Measurements from ENCODE around the gene PRICKLE4.

PRICKLE4 gene

DNA sequence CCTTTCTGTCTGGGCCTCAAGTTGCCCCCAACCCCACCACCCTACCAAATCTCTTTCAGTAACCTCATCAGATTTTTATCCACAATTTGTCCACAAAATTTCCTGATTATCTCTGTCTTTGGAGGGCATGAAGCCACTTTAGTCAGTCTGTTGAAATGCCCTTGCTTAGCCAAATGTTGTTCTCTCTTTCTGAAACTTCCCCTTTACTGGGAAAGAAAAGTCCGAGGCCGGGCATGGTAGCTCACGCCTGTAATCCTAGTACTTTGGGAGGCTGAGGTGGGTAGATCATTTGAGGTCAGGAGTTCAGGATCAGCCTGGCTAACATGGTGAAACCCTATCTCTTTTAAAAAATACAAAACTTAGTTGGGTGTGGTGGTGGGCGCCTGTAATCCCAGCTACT is 40.7 kb downstream of the PRICKLE4 start:
- in situ Hi-C loops (cut with MboI; ENCODE audit: low pct_unique_long_range_greater_than_20kb, low sequenced_read_pairs, unreplicated experiment) = no loop called here
- TF ChIP-seq CTCF (IDR thresholded peaks at IDR 0.05; ENCODE audit: extremely low read depth, insufficient read depth, missing control alignments) = no peak
- no peak for DNase-seq (ENCODE audit: low spot score)

DNA sequence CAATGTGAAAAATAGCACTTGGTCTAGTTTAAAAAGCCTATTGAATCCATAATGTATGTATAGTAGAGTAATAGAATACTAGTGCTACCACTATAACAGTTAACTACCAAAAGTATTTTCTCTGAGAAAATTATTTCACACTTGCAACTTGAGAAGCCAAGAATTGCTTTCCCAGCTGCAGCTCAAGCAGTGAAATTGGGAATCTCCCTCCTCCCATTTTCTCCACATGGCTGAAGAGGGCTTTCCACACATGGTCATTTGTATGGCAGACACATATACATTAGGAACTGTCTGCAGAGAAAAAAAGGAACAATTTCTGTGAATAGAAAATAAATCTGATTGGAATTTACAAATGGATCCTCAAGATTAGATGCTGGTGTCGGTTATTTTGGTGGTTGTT is 41.4 kb downstream of the PRICKLE4 start:
- in situ Hi-C loops (cut with MboI; ENCODE audit: low pct_unique_long_range_greater_than_20kb, low sequenced_read_pairs, unreplicated experiment) = no loop called here
- no peak for TF ChIP-seq CTCF (IDR thresholded peaks at IDR 0.05; ENCODE audit: extremely low read depth, insufficient read depth, missing control alignments)
- no peak for DNase-seq (ENCODE audit: low spot score)

DNA sequence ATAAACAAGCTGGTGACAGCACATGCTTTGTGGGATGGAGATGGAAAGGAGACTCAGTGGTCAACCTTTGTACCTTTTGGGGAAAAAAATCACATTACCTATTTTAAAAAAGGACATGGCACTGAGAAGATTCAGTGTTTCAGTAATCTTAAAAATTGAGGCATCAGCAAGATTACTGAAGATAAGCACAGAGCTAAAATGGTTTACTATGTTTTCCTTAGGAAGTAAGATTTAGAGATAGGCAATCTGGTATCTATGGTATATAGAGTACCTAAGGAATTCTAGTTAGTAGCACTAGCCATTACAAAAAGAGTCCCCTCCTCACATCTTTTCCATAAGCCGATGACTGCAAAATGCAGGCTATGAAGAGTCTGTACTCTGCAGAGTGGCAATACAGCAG is 42.6 kb downstream of the PRICKLE4 start:
- TF ChIP-seq CTCF (IDR thresholded peaks at IDR 0.05; ENCODE audit: extremely low read depth, insufficient read depth, missing control alignments) = no peak

DNA sequence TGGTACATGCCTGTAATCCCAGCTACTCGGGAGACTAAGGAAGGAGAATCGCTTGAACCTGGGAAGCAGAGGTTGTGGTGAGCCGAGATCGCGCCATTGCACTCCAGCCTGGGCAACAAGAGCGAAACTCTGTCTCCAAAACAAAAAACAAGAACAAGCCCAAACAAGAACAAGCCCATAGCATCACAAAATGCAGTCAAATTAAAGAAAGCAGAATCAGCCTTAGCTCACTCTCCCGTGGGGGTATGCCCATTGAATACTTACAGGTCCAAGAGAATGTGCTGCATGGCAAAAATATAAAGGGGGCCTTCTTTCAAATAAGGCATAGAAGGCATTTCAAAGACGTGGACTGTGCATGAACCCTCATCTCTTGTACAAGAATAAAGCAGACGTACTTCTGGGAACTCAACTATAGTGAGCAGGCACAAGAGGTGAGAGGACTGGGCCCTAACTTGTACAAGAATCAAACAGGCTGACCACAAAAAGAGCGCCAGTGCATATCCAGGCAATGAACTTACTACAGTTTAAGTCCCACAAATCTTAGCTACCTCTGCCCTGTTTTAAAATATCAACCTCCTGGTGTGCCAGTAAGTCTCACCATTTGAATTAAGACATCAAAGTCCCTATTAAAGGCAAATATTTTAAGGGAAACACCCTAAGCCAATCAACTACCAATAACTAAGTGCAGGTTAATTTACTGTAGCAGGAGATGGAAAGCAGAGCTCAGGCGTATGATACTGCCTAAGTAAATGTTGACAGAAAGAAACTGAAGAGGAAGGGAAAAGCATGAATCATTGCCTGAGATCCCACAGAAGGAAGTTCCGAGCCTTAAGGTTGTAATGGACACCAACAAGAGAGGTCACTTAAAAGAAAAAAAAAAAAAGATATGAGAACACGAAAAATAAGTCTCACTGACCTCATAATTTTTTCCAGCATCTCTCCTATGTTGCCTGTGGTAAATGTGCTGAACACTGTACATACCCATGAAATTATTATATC is 44.3 kb downstream of the PRICKLE4 start:
- no peak for TF ChIP-seq CTCF (IDR thresholded peaks at IDR 0.05; ENCODE audit: extremely low read depth, insufficient read depth, missing control alignments)
- in situ Hi-C loops (cut with MboI; ENCODE audit: low pct_unique_long_range_greater_than_20kb, low sequenced_read_pairs, unreplicated experiment) = no loop called here
- DNase-seq (ENCODE audit: low spot score) = no peak

More for the DNA sequence above, 42.6 kb downstream of the PRICKLE4 start:
- no peak for DNase-seq (ENCODE audit: low spot score)
- in situ Hi-C loops (cut with MboI; ENCODE audit: low pct_unique_long_range_greater_than_20kb, low sequenced_read_pairs, unreplicated experiment) = no loop called here

- in situ Hi-C loops (cut with MboI; ENCODE audit: low pct_unique_long_range_greater_than_20kb, low sequenced_read_pairs, unreplicated experiment) = no loop called here
- no peak for TF ChIP-seq CTCF (IDR thresholded peaks at IDR 0.05; ENCODE audit: extremely low read depth, insufficient read depth, missing control alignments)
Observed at GRCh38 chr6:41826343-41827022, 45.9 kb downstream of the PRICKLE4 start.

DNA sequence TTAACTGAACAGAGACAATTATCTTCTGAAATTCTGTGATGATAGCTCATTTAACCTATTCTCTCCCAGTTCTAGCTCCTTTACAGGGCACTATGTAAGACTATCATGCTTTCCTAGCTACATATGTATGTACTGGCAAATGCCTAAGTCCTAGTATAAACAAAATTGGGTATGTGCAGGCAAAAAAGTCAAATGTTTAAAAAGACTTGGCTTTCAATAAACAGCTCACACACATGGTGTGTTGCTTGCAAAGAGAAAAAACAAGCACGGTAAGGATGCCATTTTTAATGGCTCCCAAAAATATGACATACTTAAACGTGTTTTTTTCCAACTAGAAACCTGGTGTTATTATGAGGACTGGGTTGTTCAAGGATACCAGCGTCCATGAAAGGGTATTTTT is 51.7 kb downstream of the PRICKLE4 start:
- DNase-seq (ENCODE audit: low spot score) = no peak
- TF ChIP-seq CTCF (IDR thresholded peaks at IDR 0.05; ENCODE audit: extremely low read depth, insufficient read depth, missing control alignments) = no peak
- in situ Hi-C loops (cut with MboI; ENCODE audit: low pct_unique_long_range_greater_than_20kb, low sequenced_read_pairs, unreplicated experiment) = no loop called here

More at GRCh38 chr6:41826343-41827022, 45.9 kb downstream of the PRICKLE4 start:
- DNase-seq (ENCODE audit: low spot score) = no peak
